VCaP (cell line): Measurements from ENCODE around the gene IFI35.
"Not testable (repeated sequence)": the region's sequence is repeated elsewhere in the genome, so short reads cannot be mapped to it uniquely, and the experiment has no call there.

ENCODE experiments used
- H3K27ac ChIP-seq: fragments of 450-650 bp; 2 replicates; pipeline ENCODE4 v1.5.1; 2017
- CTCF ChIP-seq: fragments of 450-650 bp; conservative IDR thresholded peaks from 2 replicates; pipeline ENCODE4 v1.5.1; 2017; ENCODE audit warnings: mild to moderate bottlenecking, moderate library complexity

Gene IFI35

GRCh38 chr17:43006639-43007551, at the start of gene IFI35:
IFI35 (plus strand) TSS chr17:43006784; CDS start chr17:43006948, 164 bp downstream.
- peak within 1 kb of the TSS; percentile 26; the same call in 1 of the 2 replicates for H3K27ac ChIP-seq
- no peak for TF ChIP-seq CTCF

GRCh38 chr17:42964161-42964932, 42.2 kb upstream of the IFI35 start, which contains the start of gene AARSD1:
AARSD1 (minus strand) TSS chr17:42964454; CDS start chr17:42964440, 14 bp downstream.
- peak within 1 kb of the TSS; percentile 85 for H3K27ac ChIP-seq
- TF ChIP-seq CTCF = no peak

- no peak overlapping the region for H3K27ac ChIP-seq
- TF ChIP-seq CTCF = no peak
Observed at GRCh38 chr17:42967925-42968324, 38.7 kb upstream of the IFI35 start.

GRCh38 chr17:42969001-42969581, 37.5 kb upstream of the IFI35 start:
- no peak overlapping the region for H3K27ac ChIP-seq
- TF ChIP-seq CTCF = no peak

- no peak for TF ChIP-seq CTCF
Observed at GRCh38 chr17:42971589-42971988, 35.0 kb upstream of the IFI35 start.

GRCh38 chr17:42973323-42973722, 33.3 kb upstream of the IFI35 start:
- not testable (repeated sequence) for H3K27ac ChIP-seq

More at GRCh38 chr17:42971589-42971988, 35.0 kb upstream of the IFI35 start:
- H3K27ac ChIP-seq = no peak overlapping the region

- no peak for TF ChIP-seq CTCF
- H3K27ac ChIP-seq = no peak overlapping the region
Observed at GRCh38 chr17:42975265-42975664, 31.3 kb upstream of the IFI35 start.

GRCh38 chr17:42975701-42976100, 30.9 kb upstream of the IFI35 start:
- not testable (repeated sequence) for H3K27ac ChIP-seq
